Stimulated activated CD8-positive, alpha-beta memory T cell treated with anti-CD3 and anti-CD28 coated beads, Interleukin-12 subunit alpha, Interleukin-12 subunit beta, amount 100 ng/mL, for 24 hours (primary cell): ENCODE data around the gene CNTN5.

Source experiments
- DNase-seq: peaks from one replicate; pipeline ENCODE4 v3.0.0-alpha.2; 2020; ENCODE audit errors: extremely low read depth

Gene CNTN5

GRCh38 chr11:99918761-99919160 is 898.0 kb downstream of the CNTN5 start:
- DNase-seq = no peak

GRCh38 chr11:99920956-99921355 is 900.2 kb downstream of the CNTN5 start:
- DNase-seq = no peak

GRCh38 chr11:99925968-99926367 is 905.2 kb downstream of the CNTN5 start:
- DNase-seq = no peak

GRCh38 chr11:99932684-99933083 is 911.9 kb downstream of the CNTN5 start:
- DNase-seq = no peak

GRCh38 chr11:99934008-99934407 is 913.3 kb downstream of the CNTN5 start:
- DNase-seq = no peak

GRCh38 chr11:99937330-99937729 is 916.6 kb downstream of the CNTN5 start:
- DNase-seq = no peak

- no peak for DNase-seq
These were observed 932.1 kb downstream of the CNTN5 start for GRCh38 chr11:99952816-99953215.

- no peak for DNase-seq
These were observed 939.8 kb downstream of the CNTN5 start for GRCh38 chr11:99960536-99960935.

GRCh38 chr11:99968336-99968735 is 947.6 kb downstream of the CNTN5 start:
- DNase-seq = no peak

- no peak for DNase-seq
These were observed 953.2 kb downstream of the CNTN5 start for GRCh38 chr11:99973993-99974392.

GRCh38 chr11:99979042-99979441 is 958.3 kb downstream of the CNTN5 start:
- no peak for DNase-seq

GRCh38 chr11:99987821-99988470 is 967.2 kb downstream of the CNTN5 start:
- no peak for DNase-seq

- DNase-seq = no peak
These were observed 967.7 kb downstream of the CNTN5 start for GRCh38 chr11:99988471-99988837.

GRCh38 chr11:100003985-100004384 is 983.2 kb downstream of the CNTN5 start:
- no peak for DNase-seq

GRCh38 chr11:100004541-100004940 is 983.8 kb downstream of the CNTN5 start:
- DNase-seq = no peak

- DNase-seq = no peak
These were observed 987.7 kb downstream of the CNTN5 start for GRCh38 chr11:100008417-100008816.

- DNase-seq = no peak
These were observed 989.0 kb downstream of the CNTN5 start for GRCh38 chr11:100009728-100010127.

- no peak for DNase-seq
These were observed 989.6 kb downstream of the CNTN5 start for GRCh38 chr11:100010393-100010792.

- no peak for DNase-seq
These were observed 990.9 kb downstream of the CNTN5 start for GRCh38 chr11:100011697-100012096.

GRCh38 chr11:100013011-100013410 is 992.3 kb downstream of the CNTN5 start:
- DNase-seq = no peak

- no peak for DNase-seq
These were observed 1011.2 kb downstream of the CNTN5 start for GRCh38 chr11:100031973-100032372.

- no peak for DNase-seq
These were observed 1040.3 kb downstream of the CNTN5 start for GRCh38 chr11:100061006-100061405.

- DNase-seq = no peak
These were observed 1045.7 kb downstream of the CNTN5 start for GRCh38 chr11:100066399-100066798.

- no peak for DNase-seq
These were observed 1047.4 kb downstream of the CNTN5 start for GRCh38 chr11:100068116-100068515.
